GM13977 (cell line): ENCODE results near the gene UBAC1.

Experiments
- DNase-seq: peaks from one replicate; pipeline ENCODE4 v3.0.0; 2012; ENCODE audit warnings: low spot score
- in situ Hi-C: fragments of 300-500 bp; cut with MboI; formaldehyde crosslinking; loops from one replicate; pipeline ENCODE4 v1.12.0; 2022; ENCODE audit warnings: low sequenced_read_pairs, low pct_unique_long_range_greater_than_20kb, mixed read lengths, inconsistent platforms; ENCODE audit not compliant: unreplicated experiment
- TF ChIP-seq, protein P1 (sequence below): IDR thresholded peaks from 2 replicates; pipeline ENCODE4 v1.5.1; 2012; ENCODE audit warnings: mild to moderate bottlenecking, control low read depth; ENCODE audit not compliant: insufficient read depth; ENCODE audit errors: extremely low read depth, missing control alignments

Gene UBAC1

DNA sequence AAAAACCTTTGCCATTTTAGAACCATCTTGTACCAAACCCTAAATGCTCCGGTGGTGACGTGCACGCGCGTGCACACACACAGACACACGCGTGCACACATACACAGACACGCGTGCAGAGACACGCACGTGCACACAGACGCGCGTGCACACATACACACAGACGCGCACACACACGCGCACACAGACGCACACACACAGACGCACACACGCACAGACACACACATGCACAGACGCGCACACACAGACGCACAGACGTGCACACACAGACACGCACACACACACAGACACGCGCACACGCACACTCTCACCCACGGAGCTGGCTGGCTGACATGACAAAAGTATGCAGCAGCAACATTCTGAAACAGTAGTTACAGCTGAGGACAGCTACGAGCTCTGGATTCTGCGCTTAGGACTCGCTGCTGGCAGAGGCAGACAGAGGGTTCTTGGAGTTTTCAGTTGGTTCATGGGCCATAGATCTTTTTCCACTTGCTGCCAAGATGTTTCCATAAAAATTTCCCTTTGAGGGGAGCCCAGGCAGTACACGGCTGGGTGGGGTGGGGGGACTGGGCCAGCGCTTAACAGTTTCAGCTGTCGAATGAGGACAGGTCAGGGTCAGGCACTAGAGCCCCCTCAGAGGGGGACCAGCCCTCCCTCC, 46.2 kb upstream of the UBAC1 start:
- TF ChIP-seq, protein P1, sequence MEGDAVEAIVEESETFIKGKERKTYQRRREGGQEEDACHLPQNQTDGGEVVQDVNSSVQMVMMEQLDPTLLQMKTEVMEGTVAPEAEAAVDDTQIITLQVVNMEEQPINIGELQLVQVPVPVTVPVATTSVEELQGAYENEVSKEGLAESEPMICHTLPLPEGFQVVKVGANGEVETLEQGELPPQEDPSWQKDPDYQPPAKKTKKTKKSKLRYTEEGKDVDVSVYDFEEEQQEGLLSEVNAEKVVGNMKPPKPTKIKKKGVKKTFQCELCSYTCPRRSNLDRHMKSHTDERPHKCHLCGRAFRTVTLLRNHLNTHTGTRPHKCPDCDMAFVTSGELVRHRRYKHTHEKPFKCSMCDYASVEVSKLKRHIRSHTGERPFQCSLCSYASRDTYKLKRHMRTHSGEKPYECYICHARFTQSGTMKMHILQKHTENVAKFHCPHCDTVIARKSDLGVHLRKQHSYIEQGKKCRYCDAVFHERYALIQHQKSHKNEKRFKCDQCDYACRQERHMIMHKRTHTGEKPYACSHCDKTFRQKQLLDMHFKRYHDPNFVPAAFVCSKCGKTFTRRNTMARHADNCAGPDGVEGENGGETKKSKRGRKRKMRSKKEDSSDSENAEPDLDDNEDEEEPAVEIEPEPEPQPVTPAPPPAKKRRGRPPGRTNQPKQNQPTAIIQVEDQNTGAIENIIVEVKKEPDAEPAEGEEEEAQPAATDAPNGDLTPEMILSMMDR = no peak
- in situ Hi-C loops = no loop called here
- no peak for DNase-seq

DNA sequence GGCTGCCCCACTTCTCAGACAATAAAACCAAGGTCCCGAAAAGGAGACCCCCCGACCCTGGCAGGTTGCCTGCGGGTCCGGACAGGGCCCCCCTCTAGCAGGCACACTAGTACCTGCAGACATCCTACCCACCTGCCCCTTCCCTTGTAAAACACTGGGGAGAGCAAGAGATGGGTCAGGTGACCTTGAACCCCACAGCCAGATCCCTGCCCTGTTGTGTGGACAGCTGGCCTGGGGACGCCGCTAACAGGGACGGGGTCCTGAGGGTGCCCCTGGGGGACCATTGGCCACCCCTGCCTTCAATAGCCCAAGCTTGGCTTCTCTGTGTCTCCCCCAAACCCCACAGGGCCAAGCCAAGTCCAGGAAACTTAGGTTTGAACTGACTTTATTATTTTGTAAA, 45.0 kb upstream of the UBAC1 start:
- in situ Hi-C loops = no loop called here
- DNase-seq = no peak
- TF ChIP-seq, protein P1 = no peak

DNA sequence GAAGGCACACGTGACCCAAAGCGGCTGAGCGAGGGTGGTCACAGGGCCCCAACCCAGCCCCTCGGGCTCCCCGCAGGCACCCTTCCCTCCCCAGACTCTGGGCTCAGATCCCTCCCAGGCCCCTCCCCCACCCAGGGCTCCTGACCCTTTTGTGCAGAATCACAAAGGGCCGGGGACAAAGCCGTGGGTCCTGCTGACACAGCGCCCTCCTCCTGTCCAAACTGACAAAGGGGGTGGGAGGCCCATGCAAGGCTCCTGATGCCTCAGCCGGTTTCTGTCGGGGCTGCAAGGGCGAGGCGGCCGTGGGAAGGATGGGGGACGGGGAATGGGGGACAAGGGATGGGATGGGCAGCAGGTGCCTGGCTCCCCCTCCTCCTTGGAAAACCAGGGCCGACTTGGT, 43.5 kb upstream of the UBAC1 start:
- in situ Hi-C loops = no loop called here
- TF ChIP-seq, protein P1 = no peak
- DNase-seq = no peak

DNA sequence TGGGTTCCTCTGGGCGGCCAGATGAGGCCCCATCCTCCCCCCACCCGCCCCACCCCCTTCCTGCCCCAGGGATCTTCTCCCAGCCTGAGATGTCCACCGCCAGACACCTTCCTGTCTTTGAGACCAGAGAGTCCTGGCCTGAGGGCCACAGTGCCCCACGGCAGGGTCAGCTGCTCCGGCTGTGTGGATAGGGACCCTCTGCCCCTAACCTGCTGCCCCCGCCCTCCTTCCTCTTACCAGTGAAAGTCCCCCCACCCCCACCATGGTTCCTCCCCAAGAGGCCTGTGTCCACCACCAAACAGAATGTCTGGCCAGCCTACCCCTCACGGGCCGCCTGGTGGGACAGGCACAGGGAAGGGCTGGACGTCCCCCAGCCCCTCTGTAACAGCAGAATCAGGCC, 43.0 kb upstream of the UBAC1 start:
- in situ Hi-C loops = no loop called here
- TF ChIP-seq, protein P1 = no peak
- DNase-seq = no peak

DNA sequence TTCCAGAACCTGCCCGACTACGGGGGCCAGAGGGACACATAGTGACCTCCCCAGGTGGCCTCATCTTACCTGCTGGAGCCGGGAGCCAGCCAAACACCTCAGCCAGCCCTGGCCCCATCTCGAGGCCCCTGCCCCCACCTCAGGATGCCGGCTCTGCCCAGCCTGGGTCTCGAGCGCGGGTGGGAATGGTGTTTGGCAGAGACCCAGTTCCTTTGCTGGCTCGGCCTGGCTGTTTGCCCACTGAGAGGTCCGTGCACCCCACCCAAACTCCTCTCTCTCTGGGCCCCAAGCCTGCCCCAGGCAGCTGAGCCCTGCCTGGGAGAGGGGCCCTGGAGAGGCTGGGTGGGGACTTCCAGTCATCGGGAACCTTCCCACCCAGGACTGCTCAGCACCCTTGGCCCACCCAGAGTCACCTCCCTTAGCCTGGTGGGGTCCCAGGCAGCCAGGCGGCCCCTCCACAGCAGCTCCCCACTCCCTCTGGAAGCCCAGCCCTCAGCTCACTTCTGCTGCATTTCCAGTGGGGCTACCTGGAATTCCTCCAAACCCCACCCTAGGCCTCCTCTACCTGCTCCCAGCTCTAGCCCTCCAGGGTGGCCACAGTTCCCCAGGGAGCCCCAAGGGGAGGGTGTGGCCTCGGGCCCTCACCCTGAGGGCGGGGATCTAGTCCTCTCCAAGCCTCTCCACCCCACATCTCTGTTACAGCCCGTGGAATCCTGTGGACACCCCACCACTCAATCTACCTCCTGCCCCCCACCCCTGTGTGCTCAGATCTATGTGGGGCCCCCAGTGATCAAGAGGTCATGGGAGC, 42.4 kb upstream of the UBAC1 start:
- TF ChIP-seq, protein P1 = no peak
- no peak for DNase-seq
- in situ Hi-C loops = no loop called here

DNA sequence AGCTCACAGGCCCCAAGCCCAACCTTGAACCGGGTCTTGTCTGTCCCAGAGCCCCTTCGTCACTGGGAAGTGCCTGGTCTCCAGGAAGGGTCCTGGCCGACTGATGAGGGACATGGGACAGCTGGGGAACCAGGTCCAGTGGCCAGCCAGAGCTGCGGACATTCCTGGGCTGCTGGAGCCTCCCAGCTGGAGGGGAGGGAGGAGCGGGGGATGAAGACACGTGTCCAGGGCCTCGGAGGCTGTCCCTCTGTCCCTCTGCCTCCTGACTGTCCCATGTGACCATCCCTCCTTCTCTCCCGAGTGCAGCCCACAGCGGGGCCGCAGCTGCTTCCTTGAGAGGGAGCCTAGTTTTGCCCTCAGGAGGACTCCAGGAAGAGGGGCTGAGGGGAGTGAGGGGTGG, 41.7 kb upstream of the UBAC1 start:
- DNase-seq = no peak

More for the DNA sequence above, 41.7 kb upstream of the UBAC1 start:
- TF ChIP-seq, protein P1 = no peak
- in situ Hi-C loops = no loop called here
